HG03103 (cell line): ENCODE measurements around the gene CDKN2B.

Source experiments
- ATAC-seq: cut with Tn5 transposase; IDR thresholded peaks from one replicate; pipeline ENCODE4 v1.9.1; 2021; ENCODE audit warnings: low read depth; ENCODE audit not compliant: unreplicated experiment

Gene CDKN2B

GRCh38 chr9:21995666-21996398 lies 13.3 kb downstream of the CDKN2B start:
- no peak for ATAC-seq

- ATAC-seq = peak; percentile 85
Observed at GRCh38 chr9:21995006-21995665, 14.0 kb downstream of the CDKN2B start.

- peak; percentile 37 for ATAC-seq
Observed at GRCh38 chr9:21994556-21995005, 14.5 kb downstream of the CDKN2B start, which contains the start of gene CDKN2B-AS1. Gene CDKN2B-AS1, plus strand, starts transcription at chr9:21994791.

DNA sequence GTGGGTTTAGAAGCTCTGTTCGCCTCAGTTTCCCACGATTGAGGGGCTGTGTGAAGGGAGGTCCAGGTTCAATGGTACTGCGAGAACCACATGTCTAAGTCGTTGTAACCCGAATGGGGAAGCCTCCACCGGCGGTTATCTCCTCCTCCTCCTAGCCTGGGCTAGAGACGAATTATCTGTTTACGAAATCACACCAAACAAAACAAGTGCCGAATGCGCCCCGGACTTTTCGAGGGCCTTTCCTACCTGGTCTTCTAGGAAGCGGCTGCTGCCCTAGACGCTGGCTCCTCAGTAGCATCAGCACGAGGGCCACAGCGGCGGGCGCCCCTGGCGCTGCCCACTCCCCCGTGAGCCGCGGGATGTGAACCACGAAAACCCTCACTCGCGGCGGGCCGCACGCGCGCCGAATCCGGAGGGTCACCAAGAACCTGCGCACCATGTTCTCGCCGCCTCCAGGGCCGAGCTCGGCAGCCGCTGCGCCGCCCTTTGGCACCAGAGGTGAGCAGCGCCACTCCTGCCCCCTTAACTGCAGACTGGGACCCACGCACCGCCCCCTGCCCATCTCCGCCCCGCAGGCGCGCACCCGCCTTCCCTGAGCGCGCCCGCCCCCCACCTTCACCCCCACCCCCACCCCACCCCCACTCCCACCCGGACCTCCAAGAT lies 15.1 kb downstream of the CDKN2B start, which contains the start of gene CDKN2A:
CDKN2A (minus strand) TSS at position 500 of the 663 bp plus-strand sequence.
- peak; percentile 38 for ATAC-seq

GRCh38 chr9:21993007-21993406 lies 16.1 kb downstream of the CDKN2B start:
- no peak for ATAC-seq

DNA sequence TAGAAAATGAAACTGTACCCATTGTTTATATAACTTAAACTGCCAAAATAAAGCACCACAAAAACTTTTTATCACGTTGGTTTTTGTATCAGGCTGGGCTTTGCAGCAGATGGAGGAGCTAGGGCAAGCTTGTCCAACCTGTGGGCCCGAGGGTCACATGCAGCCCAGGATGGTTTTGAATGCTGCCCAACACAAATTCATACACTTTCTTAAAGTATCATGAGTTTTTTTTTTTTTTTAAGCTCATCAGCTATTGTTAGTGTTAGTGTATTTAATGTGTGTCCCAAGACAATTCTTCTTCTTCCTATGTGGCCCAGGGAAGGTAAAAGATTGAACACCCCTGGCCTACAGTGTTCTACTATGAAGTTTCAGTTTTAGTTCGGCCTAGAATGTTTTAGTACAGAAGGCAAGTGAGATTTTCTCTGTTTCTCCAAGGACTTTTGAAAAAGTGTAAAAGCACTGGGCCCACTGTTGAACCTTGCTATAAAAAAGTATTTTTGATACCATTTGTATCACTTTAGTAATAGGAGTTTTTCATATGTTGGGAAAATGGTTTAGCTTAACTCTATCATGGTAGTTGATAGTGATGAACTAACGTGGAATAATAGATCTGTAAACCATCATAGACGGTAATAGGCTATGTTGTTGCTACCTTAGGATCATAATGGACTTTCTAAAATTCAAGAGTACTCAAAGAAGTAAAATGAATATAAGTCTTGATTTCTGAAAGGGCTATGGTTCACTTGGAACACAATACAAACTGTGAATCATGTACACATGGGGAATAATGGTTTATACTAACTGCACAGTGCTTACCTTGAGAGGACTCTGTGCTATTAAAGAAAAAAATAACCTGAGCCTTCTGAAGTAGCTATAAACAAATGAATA lies 17.8 kb downstream of the CDKN2B start:
- ATAC-seq = no peak

DNA sequence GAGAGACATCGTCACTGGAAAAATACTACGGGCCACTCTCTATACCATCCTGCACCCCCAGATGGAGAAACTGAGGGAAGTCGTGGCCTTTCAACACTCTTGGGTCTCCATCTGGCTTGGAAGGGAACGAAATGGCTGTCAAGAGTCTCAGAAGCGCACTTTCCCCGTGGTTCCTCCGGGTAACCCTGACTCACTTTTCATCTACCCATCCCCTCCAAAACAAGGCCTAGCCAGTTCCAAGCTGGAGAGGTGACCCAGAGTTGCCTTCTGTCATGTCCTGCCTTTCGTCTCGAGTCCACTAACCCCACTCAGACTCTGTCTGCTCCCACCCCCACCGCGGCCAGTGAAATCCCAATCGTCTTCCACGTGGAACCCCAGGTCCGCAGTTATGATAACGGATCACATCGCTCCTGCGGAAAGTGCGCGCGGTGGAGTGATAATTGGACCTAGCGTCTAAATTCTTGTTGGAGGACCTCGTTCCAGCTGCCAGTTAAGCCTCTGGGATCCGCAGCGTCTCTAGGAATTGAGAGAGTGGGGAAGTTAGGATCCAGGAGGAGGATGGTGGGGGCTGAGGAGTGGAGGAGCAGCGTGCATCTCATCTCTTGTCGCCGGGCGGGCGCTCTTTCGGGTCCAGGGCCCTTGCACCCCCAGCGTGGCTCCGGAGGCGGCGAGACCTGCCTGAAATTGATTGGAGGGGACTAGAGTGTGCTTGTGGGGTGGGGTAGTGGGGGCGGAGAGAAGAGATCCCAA lies 19.5 kb downstream of the CDKN2B start:
- ATAC-seq = no peak

GRCh38 chr9:21988056-21988990 lies 20.8 kb downstream of the CDKN2B start:
- ATAC-seq = no peak

- ATAC-seq = no peak
Observed at GRCh38 chr9:21985964-21986667, 23.0 kb downstream of the CDKN2B start.

DNA sequence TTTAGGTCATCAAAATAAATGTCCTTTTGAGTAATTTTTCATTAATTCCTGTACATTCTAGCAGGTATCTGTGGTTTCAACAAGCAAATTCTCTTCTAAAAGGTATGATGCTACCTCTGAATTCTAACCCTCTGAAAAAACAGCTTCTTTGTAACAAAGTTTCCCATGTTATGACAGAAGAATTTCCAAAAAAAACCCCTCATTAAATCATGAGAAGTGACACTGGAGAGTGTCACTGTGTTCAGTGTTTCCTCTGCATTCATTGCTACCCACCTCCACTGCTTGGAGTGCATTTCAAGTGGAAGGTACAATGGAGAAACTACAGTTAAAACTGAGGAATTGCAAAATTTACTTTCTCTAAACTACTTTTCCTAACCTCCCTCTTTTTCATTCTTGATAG lies 25.0 kb downstream of the CDKN2B start:
- ATAC-seq = no peak

GRCh38 chr9:21983561-21983935 lies 25.6 kb downstream of the CDKN2B start:
- ATAC-seq = no peak

DNA sequence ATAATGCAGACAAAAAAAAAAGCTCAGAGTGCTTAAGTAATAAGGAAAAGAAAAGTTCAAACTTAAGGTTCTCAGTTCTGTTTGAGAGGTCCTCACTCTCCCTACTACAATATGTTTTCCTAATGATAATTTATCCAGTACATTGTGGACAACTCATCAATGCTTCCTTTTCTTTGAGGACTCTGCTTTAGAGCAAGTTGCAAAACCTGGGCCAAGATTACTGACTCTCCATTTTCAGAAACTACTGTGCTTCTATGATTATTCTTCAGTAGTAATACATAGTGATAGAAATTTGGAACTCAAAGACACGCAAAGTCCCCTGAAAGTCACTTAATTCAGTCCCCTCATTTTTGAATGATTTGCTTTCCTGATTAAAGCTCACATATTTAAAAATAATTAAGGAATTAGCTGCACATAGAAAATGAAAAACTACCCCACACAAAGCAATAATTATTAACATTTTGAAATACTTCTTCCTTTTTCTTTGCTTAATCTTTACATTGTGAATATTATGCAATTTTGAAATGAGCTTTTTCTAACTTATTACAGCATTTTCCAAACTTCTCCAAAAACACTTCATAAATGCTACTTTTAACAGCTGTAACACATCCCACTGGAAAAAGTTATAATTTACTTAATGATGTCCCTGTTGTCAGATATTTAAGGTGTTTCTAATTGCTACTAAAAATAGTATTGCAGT lies 26.1 kb downstream of the CDKN2B start:
- no peak for ATAC-seq

GRCh38 chr9:21982391-21982790 lies 26.7 kb downstream of the CDKN2B start:
- ATAC-seq = no peak

- ATAC-seq = no peak
Observed at GRCh38 chr9:21976334-21976875, 32.7 kb downstream of the CDKN2B start.

GRCh38 chr9:21974722-21975409 lies 34.2 kb downstream of the CDKN2B start:
- ATAC-seq = peak; percentile 53

DNA sequence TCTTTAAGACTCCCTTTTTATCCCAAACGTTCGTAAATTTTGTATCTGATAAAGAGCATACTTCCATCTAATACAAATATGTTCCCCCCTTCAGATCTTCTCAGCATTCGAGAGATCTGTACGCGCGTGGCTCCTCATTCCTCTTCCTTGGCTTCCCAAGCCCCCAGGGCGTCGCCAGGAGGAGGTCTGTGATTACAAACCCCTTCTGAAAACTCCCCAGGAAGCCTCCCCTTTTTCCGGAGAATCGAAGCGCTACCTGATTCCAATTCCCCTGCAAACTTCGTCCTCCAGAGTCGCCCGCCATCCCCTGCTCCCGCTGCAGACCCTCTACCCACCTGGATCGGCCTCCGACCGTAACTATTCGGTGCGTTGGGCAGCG lies 34.8 kb downstream of the CDKN2B start:
- ATAC-seq = no peak

DNA sequence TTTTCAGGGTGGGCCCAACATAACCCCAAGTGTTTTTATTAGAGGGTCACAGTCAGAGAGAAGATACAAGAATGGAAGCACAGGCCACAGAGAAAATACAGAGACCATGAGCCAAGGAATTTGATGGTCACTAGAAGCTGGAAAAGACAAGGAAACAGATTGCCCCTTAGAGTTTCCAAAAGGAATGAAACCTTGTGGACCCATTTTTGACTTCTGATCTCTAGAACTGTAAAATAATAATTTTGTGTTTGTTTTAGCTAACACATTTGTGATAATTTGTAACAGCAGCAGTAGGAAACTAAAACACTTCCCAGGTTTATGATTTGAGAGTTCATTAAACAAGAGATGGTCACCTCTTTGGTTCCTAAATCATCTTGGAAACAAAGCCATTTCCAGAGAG lies 36.7 kb downstream of the CDKN2B start:
- no peak for ATAC-seq
